HL-60 (cell line): ENCODE results near the gene TJP1.

Experiments
- TF ChIP-seq, protein P1 (sequence below): IDR thresholded peaks from one replicate; pipeline ENCODE4 v1.5.1; 2011; ENCODE audit warnings: low read length, control low read depth, inconsistent platforms; ENCODE audit not compliant: insufficient read depth
- TF ChIP-seq, protein P2 (sequence below): IDR thresholded peaks from 2 replicates; pipeline ENCODE4 v1.6.1; 2012; ENCODE audit warnings: low read depth; ENCODE audit not compliant: insufficient replicate concordance

DNA sequence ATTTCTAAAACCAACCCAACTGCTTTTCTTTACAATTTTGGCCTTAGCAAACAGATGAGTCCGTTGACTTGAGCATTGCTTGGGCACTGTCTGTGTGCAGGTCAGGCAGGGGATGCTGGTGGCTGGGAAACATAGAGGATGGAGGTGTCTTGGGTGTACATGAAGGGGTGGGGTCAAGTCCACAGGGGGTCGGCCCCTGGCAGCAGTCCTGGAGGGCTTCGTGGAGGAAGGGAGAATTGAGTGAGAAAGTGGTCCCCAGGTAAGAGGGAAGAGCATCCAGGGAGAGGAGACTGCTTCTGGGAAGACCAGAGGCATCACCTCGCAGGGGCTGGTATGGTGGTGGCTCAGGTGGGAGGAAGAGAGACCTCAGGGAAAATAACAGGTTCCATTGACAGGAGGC lies 144.8 kb downstream of the TJP1 start:
- TF ChIP-seq, protein P1, sequence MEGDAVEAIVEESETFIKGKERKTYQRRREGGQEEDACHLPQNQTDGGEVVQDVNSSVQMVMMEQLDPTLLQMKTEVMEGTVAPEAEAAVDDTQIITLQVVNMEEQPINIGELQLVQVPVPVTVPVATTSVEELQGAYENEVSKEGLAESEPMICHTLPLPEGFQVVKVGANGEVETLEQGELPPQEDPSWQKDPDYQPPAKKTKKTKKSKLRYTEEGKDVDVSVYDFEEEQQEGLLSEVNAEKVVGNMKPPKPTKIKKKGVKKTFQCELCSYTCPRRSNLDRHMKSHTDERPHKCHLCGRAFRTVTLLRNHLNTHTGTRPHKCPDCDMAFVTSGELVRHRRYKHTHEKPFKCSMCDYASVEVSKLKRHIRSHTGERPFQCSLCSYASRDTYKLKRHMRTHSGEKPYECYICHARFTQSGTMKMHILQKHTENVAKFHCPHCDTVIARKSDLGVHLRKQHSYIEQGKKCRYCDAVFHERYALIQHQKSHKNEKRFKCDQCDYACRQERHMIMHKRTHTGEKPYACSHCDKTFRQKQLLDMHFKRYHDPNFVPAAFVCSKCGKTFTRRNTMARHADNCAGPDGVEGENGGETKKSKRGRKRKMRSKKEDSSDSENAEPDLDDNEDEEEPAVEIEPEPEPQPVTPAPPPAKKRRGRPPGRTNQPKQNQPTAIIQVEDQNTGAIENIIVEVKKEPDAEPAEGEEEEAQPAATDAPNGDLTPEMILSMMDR, result no peak
- TF ChIP-seq, protein P2, sequence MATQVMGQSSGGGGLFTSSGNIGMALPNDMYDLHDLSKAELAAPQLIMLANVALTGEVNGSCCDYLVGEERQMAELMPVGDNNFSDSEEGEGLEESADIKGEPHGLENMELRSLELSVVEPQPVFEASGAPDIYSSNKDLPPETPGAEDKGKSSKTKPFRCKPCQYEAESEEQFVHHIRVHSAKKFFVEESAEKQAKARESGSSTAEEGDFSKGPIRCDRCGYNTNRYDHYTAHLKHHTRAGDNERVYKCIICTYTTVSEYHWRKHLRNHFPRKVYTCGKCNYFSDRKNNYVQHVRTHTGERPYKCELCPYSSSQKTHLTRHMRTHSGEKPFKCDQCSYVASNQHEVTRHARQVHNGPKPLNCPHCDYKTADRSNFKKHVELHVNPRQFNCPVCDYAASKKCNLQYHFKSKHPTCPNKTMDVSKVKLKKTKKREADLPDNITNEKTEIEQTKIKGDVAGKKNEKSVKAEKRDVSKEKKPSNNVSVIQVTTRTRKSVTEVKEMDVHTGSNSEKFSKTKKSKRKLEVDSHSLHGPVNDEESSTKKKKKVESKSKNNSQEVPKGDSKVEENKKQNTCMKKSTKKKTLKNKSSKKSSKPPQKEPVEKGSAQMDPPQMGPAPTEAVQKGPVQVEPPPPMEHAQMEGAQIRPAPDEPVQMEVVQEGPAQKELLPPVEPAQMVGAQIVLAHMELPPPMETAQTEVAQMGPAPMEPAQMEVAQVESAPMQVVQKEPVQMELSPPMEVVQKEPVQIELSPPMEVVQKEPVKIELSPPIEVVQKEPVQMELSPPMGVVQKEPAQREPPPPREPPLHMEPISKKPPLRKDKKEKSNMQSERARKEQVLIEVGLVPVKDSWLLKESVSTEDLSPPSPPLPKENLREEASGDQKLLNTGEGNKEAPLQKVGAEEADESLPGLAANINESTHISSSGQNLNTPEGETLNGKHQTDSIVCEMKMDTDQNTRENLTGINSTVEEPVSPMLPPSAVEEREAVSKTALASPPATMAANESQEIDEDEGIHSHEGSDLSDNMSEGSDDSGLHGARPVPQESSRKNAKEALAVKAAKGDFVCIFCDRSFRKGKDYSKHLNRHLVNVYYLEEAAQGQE, result no peak
